Measurements from ENCODE around the gene ARL8A.

DNA sequence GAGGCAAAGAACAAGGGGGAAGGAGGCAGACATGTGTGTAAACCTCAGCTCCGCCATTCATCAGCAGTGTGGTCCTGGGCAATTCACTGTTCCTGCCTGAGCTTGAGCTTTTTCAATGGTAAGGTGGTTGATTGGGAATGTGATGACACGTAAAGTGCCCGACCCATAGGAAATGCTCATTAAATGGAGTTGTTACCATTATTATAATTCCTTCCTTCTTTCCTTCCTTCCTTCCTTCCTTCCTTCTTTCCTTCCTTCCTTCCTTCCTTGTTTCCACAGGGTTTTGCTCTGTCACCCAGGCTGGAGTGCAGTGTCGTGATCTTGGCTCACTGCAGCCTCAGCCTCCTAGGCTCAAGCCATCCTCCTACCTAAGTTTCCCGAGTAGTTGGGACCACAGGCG lies 17.5 kb downstream of the ARL8A start:
- TF ChIP-seq, protein P1, sequence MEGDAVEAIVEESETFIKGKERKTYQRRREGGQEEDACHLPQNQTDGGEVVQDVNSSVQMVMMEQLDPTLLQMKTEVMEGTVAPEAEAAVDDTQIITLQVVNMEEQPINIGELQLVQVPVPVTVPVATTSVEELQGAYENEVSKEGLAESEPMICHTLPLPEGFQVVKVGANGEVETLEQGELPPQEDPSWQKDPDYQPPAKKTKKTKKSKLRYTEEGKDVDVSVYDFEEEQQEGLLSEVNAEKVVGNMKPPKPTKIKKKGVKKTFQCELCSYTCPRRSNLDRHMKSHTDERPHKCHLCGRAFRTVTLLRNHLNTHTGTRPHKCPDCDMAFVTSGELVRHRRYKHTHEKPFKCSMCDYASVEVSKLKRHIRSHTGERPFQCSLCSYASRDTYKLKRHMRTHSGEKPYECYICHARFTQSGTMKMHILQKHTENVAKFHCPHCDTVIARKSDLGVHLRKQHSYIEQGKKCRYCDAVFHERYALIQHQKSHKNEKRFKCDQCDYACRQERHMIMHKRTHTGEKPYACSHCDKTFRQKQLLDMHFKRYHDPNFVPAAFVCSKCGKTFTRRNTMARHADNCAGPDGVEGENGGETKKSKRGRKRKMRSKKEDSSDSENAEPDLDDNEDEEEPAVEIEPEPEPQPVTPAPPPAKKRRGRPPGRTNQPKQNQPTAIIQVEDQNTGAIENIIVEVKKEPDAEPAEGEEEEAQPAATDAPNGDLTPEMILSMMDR (IDR thresholded peaks at IDR 0.05) = no peak
- TF ChIP-seq POLR2A (IDR thresholded peaks at IDR 0.05; ENCODE audit: low read depth) (no peak), POLR2AphosphoS5 (IDR thresholded peaks at IDR 0.05) (no peak), EP300 (IDR thresholded peaks at IDR 0.05) (no peak)
